ENCODE data around the gene HM13. TPM values are rescaled to one million over a fixed set of nuclear protein-coding genes. Genes with fewer than 3 reads are reported as not detected.

The HM13 gene
- total and polyA plus RNA-seq, 2 of the 13 experiments (the other 11 are each of a cell fraction or from before 2014, with no cell fraction given), result 118 to 243 TPM

DNA sequence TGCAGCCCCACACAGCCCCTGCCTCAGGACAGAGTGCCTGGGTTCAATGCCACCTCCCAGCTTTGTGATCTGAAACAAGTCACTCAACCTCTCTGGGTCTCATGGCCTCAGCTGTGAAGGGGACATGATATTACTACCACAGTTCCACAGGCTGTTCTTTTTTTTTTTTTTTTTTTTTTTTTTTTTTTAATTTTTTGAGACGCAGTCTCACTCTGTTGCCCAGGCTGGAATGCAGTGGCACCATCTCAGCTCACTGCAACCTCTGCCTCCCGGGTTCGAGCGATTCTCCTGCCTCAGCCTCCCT lies 82.1 kb downstream of the HM13 start (continued):
- TF ChIP-seq, protein P1, sequence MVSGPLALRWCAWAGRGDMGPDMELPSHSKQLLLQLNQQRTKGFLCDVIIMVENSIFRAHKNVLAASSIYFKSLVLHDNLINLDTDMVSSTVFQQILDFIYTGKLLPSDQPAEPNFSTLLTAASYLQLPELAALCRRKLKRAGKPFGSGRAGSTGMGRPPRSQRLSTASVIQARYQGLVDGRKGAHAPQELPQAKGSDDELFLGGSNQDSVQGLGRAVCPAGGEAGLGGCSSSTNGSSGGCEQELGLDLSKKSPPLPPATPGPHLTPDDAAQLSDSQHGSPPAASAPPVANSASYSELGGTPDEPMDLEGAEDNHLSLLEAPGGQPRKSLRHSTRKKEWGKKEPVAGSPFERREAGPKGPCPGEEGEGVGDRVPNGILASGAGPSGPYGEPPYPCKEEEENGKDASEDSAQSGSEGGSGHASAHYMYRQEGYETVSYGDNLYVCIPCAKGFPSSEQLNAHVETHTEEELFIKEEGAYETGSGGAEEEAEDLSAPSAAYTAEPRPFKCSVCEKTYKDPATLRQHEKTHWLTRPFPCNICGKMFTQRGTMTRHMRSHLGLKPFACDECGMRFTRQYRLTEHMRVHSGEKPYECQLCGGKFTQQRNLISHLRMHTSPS (CRISPR knock-in tag; IDR thresholded peaks at IDR 0.05; ENCODE audit: low read depth), result peak; percentile 21; the same call in 1 of the 2 replicates
- TF ChIP-seq ZNF768 (CRISPR knock-in tag; IDR thresholded peaks at IDR 0.05), result peak; percentile 96; the same call in 1 of the 2 replicates
- TF ChIP-seq, protein P2, sequence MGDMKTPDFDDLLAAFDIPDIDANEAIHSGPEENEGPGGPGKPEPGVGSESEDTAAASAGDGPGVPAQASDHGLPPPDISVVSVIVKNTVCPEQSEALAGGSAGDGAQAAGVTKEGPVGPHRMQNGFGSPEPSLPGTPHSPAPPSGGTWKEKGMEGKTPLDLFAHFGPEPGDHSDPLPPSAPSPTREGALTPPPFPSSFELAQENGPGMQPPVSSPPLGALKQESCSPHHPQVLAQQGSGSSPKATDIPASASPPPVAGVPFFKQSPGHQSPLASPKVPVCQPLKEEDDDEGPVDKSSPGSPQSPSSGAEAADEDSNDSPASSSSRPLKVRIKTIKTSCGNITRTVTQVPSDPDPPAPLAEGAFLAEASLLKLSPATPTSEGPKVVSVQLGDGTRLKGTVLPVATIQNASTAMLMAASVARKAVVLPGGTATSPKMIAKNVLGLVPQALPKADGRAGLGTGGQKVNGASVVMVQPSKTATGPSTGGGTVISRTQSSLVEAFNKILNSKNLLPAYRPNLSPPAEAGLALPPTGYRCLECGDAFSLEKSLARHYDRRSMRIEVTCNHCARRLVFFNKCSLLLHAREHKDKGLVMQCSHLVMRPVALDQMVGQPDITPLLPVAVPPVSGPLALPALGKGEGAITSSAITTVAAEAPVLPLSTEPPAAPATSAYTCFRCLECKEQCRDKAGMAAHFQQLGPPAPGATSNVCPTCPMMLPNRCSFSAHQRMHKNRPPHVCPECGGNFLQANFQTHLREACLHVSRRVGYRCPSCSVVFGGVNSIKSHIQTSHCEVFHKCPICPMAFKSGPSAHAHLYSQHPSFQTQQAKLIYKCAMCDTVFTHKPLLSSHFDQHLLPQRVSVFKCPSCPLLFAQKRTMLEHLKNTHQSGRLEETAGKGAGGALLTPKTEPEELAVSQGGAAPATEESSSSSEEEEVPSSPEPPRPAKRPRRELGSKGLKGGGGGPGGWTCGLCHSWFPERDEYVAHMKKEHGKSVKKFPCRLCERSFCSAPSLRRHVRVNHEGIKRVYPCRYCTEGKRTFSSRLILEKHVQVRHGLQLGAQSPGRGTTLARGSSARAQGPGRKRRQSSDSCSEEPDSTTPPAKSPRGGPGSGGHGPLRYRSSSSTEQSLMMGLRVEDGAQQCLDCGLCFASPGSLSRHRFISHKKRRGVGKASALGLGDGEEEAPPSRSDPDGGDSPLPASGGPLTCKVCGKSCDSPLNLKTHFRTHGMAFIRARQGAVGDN (CRISPR knock-in tag; IDR thresholded peaks at IDR 0.05), result peak; percentile 56
- TF ChIP-seq SP2 (CRISPR knock-in tag; IDR thresholded peaks at IDR 0.05), result peak; percentile 34; the same call in 1 of the 2 replicates
- TF ChIP-seq KDM1A (CRISPR knock-in tag; IDR thresholded peaks at IDR 0.05), result 0 out of 2 replicates have a peak, but pooled peaks have one; percentile 16
- 0 out of 2 replicates have a peak, but pooled peaks have one; percentile 5 for TF ChIP-seq MIXL1 (CRISPR knock-in tag; IDR thresholded peaks at IDR 0.05)
- TF ChIP-seq PTBP1 (IDR thresholded peaks at IDR 0.05; ENCODE audit: low read depth, low read length, poor library complexity, severe bottlenecking), result peak; percentile 44
- TF ChIP-seq, protein P3, sequence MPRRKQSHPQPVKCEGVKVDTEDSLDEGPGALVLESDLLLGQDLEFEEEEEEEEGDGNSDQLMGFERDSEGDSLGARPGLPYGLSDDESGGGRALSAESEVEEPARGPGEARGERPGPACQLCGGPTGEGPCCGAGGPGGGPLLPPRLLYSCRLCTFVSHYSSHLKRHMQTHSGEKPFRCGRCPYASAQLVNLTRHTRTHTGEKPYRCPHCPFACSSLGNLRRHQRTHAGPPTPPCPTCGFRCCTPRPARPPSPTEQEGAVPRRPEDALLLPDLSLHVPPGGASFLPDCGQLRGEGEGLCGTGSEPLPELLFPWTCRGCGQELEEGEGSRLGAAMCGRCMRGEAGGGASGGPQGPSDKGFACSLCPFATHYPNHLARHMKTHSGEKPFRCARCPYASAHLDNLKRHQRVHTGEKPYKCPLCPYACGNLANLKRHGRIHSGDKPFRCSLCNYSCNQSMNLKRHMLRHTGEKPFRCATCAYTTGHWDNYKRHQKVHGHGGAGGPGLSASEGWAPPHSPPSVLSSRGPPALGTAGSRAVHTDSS (CRISPR knock-in tag; conservative IDR thresholded peaks at IDR 0.05), result 0 out of 2 replicates have a peak, but pooled peaks have one; percentile 80
- TF ChIP-seq HDAC2 (CRISPR knock-in tag; IDR thresholded peaks at IDR 0.05), result peak; percentile 7; the same call in 1 of the 2 replicates
- peak; percentile 65; the same call in 1 of the 2 replicates for TF ChIP-seq ZNF121 (CRISPR knock-in tag; IDR thresholded peaks at IDR 0.05)
- TF ChIP-seq HNRNPL (IDR thresholded peaks at IDR 0.05; ENCODE audit: low read depth, low read length), result peak; percentile 8; the same call in 1 of the 2 replicates

All from HepG2 (cell line).